ENCODE data around the gene MYH9.

The MYH9 gene

GRCh38 chr22:36366291-36366708 is 21.5 kb downstream of the MYH9 start:
- DNase-seq (ENCODE audit: low spot score), result no peak
- no peak for TF ChIP-seq CTCF (IDR thresholded peaks at IDR 0.05; ENCODE audit: extremely low read depth, insufficient read depth, missing control alignments)
- in situ Hi-C loops (cut with MboI; ENCODE audit: low pct_unique_long_range_greater_than_20kb, low sequenced_read_pairs, unreplicated experiment), result no loop called here

- in situ Hi-C loops (cut with MboI; ENCODE audit: low pct_unique_long_range_greater_than_20kb, low sequenced_read_pairs, unreplicated experiment), result no loop called here
- DNase-seq (ENCODE audit: low spot score), result peak; percentile 77
- TF ChIP-seq CTCF (IDR thresholded peaks at IDR 0.05; ENCODE audit: extremely low read depth, insufficient read depth, missing control alignments), result no peak
Observed at GRCh38 chr22:36365020-36365411, 22.8 kb downstream of the MYH9 start.

- no peak for TF ChIP-seq CTCF (IDR thresholded peaks at IDR 0.05; ENCODE audit: extremely low read depth, insufficient read depth, missing control alignments)
- no peak for DNase-seq (ENCODE audit: low spot score)
- in situ Hi-C loops (cut with MboI; ENCODE audit: low pct_unique_long_range_greater_than_20kb, low sequenced_read_pairs, unreplicated experiment), result no loop called here
Observed at GRCh38 chr22:36364255-36365019, 23.3 kb downstream of the MYH9 start.

GRCh38 chr22:36363349-36363981 is 24.3 kb downstream of the MYH9 start:
- TF ChIP-seq CTCF (IDR thresholded peaks at IDR 0.05; ENCODE audit: extremely low read depth, insufficient read depth, missing control alignments), result no peak
- in situ Hi-C loops (cut with MboI; ENCODE audit: low pct_unique_long_range_greater_than_20kb, low sequenced_read_pairs, unreplicated experiment), result no loop called here
- no peak for DNase-seq (ENCODE audit: low spot score)

GRCh38 chr22:36362932-36363331 is 24.8 kb downstream of the MYH9 start:
- DNase-seq (ENCODE audit: low spot score), result no peak
- in situ Hi-C loops (cut with MboI; ENCODE audit: low pct_unique_long_range_greater_than_20kb, low sequenced_read_pairs, unreplicated experiment), result no loop called here
- TF ChIP-seq CTCF (IDR thresholded peaks at IDR 0.05; ENCODE audit: extremely low read depth, insufficient read depth, missing control alignments), result no peak

- in situ Hi-C loops (cut with MboI; ENCODE audit: low pct_unique_long_range_greater_than_20kb, low sequenced_read_pairs, unreplicated experiment), result no loop called here
- no peak for DNase-seq (ENCODE audit: low spot score)
- TF ChIP-seq CTCF (IDR thresholded peaks at IDR 0.05; ENCODE audit: extremely low read depth, insufficient read depth, missing control alignments), result no peak
Observed at GRCh38 chr22:36362075-36362474, 25.7 kb downstream of the MYH9 start.
